Thoracic aorta (tissue), 2 donors: ENCODE measurements around the gene FAR2. TPM values are rescaled to one million over a fixed set of nuclear protein-coding genes. Genes with fewer than 3 reads are reported as not detected.
"Not testable (repeated sequence)": the region's sequence is repeated elsewhere in the genome, so short reads cannot be mapped to it uniquely, and the experiment has no call there.

Experiments used
- ATAC-seq: fragments of 150-250 bp; one replicate; pipeline ENCODE4 v1.8.0; 2017; ENCODE audit warnings: low read depth; ENCODE audit not compliant: insufficient number of reproducible peaks, low FRiP score
- DNase-seq: peaks from one replicate; pipeline ENCODE4 v3.0.0-alpha.2; 2020; ENCODE audit warnings: low spot score
- H3K27ac ChIP-seq, 2 donors: fragments of 200-600 bp; sonication (generic); 1 replicate in 1 of 2; 2 replicates in 1 of 2; pipeline ENCODE4 v1.5.1; 2016; ENCODE audit warnings: mild to moderate bottlenecking in 2 of 2, moderate library complexity in 2 of 2
- H3K27me3 ChIP-seq: fragments of 200-600 bp; sonication (generic); replicated peaks from 2 replicates; pipeline ENCODE4 v1.6.0; 2016; ENCODE audit warnings: mild to moderate bottlenecking; ENCODE audit not compliant: insufficient read depth
- H3K36me3 ChIP-seq: fragments of 200-600 bp; sonication (generic); one replicate; pipeline ENCODE4 v1.5.1; 2016
- H3K4me1 ChIP-seq, 2 donors: fragments of 200-600 bp; sonication (generic); 1 replicate in 1 of 2; 2 replicates in 1 of 2; pipeline versions ENCODE4 v1.5.1 to v1.6.0; 2016; ENCODE audit warnings: low read depth in 2 of 2, mild to moderate bottlenecking in 1 of 2; ENCODE audit not compliant: control insufficient read depth in 1 of 2
- H3K4me3 ChIP-seq: fragments of 200-600 bp; sonication (generic); 2 replicates; pipeline ENCODE4 v1.5.1; 2016; ENCODE audit warnings: mild to moderate bottlenecking
- H3K9me3 ChIP-seq: fragments of 200-600 bp; sonication (generic); 2 replicates; pipeline ENCODE4 v1.5.1; 2016
- total RNA-seq, 2 donors: library from RNA; depleted of rRNA; stranded (reverse); fragments of >200 nt; gene quantifications; one replicate each; pipeline versions ENCODE4 v1.1.0 to v1.2.3, GENCODE V29; 2016
- TF ChIP-seq, protein P1 (sequence below): fragments of 200-600 bp; sonication (generic); IDR thresholded peaks from one replicate; pipeline ENCODE4 v1.5.1; 2019; ENCODE audit warnings: antibody characterized with exemption

The FAR2 gene
- total RNA-seq, 2 donors from 2014 or later: 8.5 to 16.9 TPM

- no peak overlapping the region for H3K27ac ChIP-seq
- no peaks in the 10 kb centered on the region for H3K27me3 ChIP-seq
- no peaks in the 10 kb centered on the region for H3K36me3 ChIP-seq
- TF ChIP-seq, protein P1, sequence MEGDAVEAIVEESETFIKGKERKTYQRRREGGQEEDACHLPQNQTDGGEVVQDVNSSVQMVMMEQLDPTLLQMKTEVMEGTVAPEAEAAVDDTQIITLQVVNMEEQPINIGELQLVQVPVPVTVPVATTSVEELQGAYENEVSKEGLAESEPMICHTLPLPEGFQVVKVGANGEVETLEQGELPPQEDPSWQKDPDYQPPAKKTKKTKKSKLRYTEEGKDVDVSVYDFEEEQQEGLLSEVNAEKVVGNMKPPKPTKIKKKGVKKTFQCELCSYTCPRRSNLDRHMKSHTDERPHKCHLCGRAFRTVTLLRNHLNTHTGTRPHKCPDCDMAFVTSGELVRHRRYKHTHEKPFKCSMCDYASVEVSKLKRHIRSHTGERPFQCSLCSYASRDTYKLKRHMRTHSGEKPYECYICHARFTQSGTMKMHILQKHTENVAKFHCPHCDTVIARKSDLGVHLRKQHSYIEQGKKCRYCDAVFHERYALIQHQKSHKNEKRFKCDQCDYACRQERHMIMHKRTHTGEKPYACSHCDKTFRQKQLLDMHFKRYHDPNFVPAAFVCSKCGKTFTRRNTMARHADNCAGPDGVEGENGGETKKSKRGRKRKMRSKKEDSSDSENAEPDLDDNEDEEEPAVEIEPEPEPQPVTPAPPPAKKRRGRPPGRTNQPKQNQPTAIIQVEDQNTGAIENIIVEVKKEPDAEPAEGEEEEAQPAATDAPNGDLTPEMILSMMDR: no peak
- ATAC-seq (no peak), DNase-seq (no peak)
- H3K4me3 ChIP-seq: no peak overlapping the region
- H3K9me3 ChIP-seq: no peaks in the 10 kb centered on the region
- no peaks in the 10 kb centered on the region for H3K4me1 ChIP-seq
These were observed 14.1 kb downstream of the FAR2 start for GRCh38 chr12:29163146-29163545.

GRCh38 chr12:29164477-29165393 lies 15.7 kb downstream of the FAR2 start:
- no peaks in the 10 kb centered on the region for H3K27me3 ChIP-seq
- ATAC-seq: no peak
- no peaks in the 10 kb centered on the region for H3K4me1 ChIP-seq
- no peaks in the 10 kb centered on the region for H3K9me3 ChIP-seq
- H3K4me3 ChIP-seq: no peak overlapping the region
- H3K36me3 ChIP-seq: no peaks in the 10 kb centered on the region
- H3K27ac ChIP-seq: peak overlapping the region in 1 of 2 donors; percentile 35
- TF ChIP-seq, protein P1: no peak
- DNase-seq: no peak

- TF ChIP-seq, protein P1: no peak
- Histone ChIP-seq H3K36me3 (no peaks in the 10 kb centered on the region), H3K4me3 (no peak overlapping the region), H3K4me1 (no peaks in the 10 kb centered on the region), H3K27ac (no peak overlapping the region), H3K9me3 (no peaks in the 10 kb centered on the region), H3K27me3 (no peaks in the 10 kb centered on the region)
- no peak for ATAC-seq
- DNase-seq: no peak
These were observed 18.4 kb downstream of the FAR2 start for GRCh38 chr12:29167445-29167844.

GRCh38 chr12:29167988-29168387 lies 18.9 kb downstream of the FAR2 start:
- Histone ChIP-seq H3K27ac (no peak overlapping the region), H3K36me3 (no peaks in the 10 kb centered on the region), H3K27me3 (no peaks in the 10 kb centered on the region), H3K4me1 (no peaks in the 10 kb centered on the region), H3K4me3 (no peak overlapping the region), H3K9me3 (no peaks in the 10 kb centered on the region)
- ATAC-seq (no peak), DNase-seq (no peak)
- TF ChIP-seq, protein P1: no peak

DNA sequence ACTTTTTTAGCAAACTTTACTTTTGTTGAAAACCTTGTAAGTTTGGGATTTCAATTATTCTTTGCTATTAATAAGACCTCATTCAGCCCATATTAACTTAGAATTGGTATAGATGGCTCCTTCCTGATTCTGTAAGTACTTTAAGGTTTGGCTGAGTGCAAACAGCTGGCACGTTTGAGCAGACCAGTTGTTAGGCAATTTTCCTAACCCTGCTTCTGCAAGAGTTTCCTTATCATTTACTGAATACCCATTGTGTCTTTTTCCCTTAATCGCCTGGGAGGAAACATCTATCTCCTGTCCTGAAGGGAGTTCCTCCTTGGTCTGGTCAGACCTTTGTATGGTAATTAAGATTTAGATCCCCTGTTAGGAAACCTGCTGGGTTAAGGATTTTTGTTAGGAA lies 20.9 kb downstream of the FAR2 start:
- H3K36me3 ChIP-seq, H3K4me3 ChIP-seq, DNase-seq, ATAC-seq, H3K4me1 ChIP-seq, H3K27ac ChIP-seq, H3K9me3 ChIP-seq, H3K27me3 ChIP-seq: not testable (repeated sequence)

DNA sequence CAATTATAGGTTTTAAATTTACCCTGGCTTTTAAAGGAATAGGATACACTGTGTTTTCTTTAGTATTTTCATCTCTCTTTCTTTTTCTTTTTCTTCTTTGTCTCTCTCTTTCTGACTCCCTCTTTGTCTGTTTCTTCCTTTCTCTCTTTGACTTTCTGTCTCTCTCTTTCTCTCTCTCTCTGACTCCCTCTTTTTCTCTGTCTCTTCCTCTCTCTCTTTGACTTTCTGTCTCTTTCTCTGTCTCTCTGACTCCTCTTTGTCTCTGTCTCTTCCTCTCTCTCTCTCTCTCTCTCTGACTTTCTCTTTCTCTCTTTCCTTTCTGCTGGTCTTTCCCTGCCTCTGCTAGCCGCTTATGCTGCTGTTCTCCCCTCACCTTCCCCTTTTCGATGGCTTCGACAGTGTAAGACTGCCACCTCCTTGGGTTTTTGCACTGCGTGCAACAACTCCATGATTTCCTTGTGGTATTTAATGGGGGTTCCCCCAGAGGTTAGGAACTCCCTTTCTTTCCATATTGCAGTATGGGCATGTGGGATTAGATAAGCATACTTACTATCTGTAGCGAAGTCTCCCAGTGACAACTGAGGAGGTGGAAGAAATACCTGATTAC lies 21.5 kb downstream of the FAR2 start:
- H3K27ac ChIP-seq, DNase-seq, ATAC-seq: not testable (repeated sequence)

More for the DNA sequence above, 21.5 kb downstream of the FAR2 start:
- not testable (repeated sequence) for H3K27me3 ChIP-seq, H3K4me1 ChIP-seq, H3K4me3 ChIP-seq, H3K36me3 ChIP-seq, H3K9me3 ChIP-seq
